OCI-M2 (cell line): Measurements from ENCODE around the gene ATP6V0A1.
"Not testable (repeated sequence)": the region's sequence is repeated elsewhere in the genome, so short reads cannot be mapped to it uniquely, and the experiment has no call there.

ENCODE experiments used
- DNase-seq: peaks from one replicate; lab custom pipeline; 2025; ENCODE audit not compliant: unreplicated experiment; lab: John Stamatoyannopoulos, UW

The ATP6V0A1 gene

DNA sequence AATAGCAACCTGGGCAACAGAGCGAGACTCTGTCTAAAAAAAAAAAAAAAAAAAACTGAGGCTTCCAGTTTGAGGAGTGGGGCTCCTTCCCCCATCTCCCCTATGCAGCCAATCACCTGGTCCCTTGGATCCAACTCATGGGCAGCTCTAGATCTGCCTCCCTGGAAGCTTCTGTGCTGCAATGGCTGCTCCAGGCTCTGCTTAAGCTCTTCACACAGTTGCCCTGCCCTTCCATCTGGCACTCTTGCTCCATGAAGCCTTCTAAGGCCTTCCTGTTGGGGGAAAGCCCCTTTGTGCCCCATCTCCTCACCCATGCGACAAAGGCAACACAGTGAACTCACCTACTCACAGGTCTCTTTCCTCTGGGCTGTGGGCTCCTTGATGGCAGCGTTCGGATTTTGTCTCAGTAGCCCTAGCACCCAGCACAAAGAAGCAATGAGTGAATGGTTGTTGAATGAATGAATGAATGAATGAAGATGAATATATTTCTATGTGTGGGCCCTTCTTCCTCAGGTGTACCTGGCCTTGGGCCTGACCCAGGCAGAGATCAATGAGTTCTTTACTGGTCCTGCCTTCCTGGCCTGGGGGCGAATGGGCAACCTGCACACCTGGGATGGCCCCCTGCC, 79.3 kb downstream of the ATP6V0A1 start:
- no peak for DNase-seq

DNA sequence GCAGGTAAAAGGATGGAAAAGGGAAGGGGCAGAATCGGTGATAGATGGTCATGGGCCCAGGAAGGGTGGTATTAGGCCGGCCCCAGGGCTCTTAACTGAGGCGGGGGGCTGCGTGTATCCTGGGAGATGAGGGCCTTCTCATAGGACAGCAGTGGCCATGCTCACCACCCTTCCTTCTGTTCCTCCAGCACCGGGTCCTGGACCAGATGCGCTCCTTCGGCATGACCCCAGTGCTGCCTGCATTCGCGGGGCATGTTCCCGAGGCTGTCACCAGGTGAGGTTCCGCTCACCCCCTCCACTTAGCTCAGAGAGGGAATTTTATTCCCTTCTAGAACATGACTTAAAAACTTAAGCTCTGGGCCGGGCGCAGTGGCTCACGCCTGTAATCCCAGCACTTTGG, 79.8 kb downstream of the ATP6V0A1 start:
- DNase-seq, result no peak

DNA sequence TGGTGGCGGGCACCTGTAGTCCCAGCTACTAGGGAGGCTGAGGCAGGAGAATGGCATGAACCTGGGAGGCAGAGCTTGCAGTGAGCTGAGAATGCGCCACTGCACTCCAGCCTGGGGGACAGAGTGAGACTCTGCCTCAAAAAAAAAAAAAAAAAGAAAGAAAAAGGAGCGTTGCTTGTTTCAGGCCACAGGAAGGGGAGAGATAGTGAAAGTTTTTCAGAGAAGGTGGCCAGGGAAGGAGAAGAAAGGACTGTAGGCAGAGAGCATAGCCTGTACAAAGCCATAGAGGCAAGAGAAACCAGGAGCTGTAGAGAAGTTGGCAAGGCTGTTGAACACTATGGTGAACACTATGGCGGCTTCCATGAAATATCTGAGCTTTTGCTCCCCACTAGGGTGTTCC, 81.9 kb downstream of the ATP6V0A1 start:
- not testable (repeated sequence) for DNase-seq

DNA sequence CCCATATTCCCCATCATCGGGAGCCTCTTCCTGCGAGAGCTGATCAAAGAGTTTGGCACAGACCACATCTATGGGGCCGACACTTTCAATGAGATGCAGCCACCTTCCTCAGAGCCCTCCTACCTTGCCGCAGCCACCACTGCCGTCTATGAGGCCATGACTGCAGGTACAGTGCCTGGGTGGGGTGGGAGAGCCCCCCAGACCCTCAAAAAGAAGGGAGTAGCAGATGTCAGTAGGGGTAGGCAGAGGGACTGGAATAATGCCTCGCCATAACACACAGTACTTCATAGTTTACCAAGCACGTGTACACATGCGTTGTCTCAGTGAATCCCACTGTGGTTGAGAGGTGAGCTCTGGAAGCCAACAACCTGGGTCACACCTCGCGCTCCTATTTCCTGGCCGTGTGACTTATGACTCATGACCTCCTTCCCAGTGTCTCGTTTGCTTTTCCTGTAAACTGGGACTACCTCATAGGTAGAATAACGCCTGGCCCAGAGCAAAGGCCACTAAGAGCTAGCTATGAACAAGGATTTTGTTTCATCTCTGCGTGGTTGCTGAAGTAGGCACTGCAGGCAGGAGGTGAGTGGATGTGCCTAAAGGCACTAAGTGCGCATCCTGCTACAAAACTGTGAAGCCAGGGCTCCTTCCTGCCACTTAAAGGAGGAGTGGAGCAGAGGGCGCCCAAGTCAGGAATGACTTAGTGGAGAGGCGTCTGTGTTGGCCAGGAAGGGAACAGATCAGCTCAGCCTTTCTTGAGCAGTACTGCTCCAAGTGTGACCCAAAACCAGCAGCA, 82.6 kb downstream of the ATP6V0A1 start:
- no peak for DNase-seq

DNA sequence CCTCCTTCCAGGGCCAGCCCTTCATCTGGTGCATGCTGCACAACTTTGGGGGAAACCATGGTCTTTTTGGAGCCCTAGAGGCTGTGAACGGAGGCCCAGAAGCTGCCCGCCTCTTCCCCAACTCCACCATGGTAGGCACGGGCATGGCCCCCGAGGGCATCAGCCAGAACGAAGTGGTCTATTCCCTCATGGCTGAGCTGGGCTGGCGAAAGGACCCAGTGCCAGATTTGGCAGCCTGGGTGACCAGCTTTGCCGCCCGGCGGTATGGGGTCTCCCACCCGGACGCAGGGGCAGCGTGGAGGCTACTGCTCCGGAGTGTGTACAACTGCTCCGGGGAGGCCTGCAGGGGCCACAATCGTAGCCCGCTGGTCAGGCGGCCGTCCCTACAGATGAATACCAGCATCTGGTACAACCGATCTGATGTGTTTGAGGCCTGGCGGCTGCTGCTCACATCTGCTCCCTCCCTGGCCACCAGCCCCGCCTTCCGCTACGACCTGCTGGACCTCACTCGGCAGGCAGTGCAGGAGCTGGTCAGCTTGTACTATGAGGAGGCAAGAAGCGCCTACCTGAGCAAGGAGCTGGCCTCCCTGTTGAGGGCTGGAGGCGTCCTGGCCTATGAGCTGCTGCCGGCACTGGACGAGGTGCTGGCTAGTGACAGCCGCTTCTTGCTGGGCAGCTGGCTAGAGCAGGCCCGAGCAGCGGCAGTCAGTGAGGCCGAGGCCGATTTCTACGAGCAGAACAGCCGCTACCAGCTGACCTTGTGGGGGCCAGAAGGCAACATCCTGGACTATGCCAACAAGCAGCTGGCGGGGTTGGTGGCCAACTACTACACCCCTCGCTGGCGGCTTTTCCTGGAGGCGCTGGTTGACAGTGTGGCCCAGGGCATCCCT, 84.8 kb downstream of the ATP6V0A1 start:
- DNase-seq, result no peak

DNA sequence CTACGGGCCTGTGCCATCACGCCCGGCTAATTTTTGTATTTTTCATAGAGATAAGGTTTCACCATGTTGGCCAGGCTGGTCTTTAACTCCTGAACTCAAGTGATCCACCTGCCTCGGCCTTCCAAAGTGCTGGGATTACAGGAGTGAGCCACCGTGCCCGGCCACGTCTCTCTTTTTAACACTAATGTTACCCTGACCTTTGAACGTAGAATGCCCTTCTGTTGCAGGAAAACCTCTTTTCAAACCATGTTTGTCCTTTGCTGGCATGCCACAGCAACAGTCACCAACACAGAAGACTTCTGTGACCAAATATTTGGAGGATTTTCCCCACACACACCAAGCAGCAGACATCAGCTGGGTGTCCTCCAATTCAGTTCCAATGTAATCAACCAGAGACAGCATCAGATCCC, 86.2 kb downstream of the ATP6V0A1 start:
- DNase-seq, result no peak

DNA sequence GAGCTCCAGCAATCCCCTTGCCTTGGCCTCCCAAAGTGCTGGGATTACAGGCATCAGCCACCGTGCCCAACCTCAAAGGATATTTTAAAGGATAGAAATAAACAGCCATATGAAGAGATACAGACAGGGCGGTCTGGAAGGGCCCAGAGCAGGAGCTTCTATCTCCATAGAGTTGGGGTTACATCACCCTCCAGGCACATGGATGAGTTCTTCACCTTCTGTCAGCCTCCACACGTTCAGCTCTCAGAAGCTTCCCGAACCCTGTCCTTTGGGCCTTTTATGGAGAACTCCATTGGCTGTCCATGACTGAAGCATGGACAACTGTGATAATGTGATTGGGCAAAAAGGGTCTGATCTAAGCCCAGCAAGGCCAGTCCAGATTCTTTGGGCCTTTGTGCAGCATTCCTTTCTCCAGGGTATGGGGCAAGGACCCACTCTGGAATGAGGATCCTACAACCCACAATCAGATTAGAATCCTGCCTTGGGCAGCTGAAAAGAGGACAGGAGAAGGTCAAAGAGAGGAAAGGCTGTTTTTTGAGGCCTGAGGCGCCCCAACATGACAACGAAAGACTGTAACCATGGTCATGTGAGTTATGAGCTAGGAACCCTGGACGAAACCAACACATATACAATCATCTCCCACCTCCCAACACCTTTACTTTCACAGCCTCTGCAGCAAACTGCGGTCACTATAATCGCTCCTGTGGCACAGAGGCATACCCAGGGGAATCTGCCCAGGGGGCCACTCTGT, 87.3 kb downstream of the ATP6V0A1 start:
- not testable (repeated sequence) for DNase-seq

DNA sequence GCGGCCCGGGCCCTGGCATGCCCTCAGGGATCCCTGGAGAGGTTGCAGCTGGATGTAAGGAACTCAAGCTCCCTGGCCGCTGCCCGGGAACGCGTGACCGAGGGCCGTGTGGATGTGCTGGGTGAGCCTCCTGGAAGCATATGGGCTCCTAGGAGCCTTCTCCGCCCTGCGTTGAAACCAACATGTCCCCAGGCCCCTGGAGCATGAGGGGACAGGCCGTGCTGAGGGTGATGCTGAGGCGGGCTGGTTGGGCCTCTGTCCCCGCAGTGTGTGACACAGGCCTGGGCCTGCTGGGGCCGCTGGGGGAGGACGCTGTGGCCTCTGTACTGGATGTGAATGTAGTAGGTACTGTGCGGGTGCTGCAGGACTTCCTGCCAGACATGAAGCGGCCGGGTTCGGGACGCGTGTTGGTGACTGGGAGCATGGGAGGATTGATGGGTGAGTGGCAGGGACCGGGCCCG, 88.4 kb downstream of the ATP6V0A1 start:
- no peak for DNase-seq

DNA sequence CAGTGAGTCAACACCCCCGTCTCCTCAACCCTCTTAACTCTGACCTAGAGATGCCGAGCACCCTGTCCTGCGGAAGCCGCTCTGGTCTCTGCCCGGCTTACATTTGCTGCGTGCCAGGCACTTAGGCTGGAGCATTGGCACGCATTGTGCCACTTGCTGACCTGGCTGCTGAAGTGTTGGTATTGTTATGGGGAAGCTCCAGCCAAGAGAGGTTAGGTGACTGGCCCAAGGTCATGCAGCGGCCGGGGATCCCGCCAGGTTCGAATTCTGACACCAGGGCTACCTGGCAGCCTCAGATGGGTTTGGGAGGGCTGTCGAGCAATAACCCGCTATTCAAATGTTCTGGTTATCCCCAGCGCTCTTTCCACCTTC, 89.0 kb downstream of the ATP6V0A1 start:
- no peak for DNase-seq

DNA sequence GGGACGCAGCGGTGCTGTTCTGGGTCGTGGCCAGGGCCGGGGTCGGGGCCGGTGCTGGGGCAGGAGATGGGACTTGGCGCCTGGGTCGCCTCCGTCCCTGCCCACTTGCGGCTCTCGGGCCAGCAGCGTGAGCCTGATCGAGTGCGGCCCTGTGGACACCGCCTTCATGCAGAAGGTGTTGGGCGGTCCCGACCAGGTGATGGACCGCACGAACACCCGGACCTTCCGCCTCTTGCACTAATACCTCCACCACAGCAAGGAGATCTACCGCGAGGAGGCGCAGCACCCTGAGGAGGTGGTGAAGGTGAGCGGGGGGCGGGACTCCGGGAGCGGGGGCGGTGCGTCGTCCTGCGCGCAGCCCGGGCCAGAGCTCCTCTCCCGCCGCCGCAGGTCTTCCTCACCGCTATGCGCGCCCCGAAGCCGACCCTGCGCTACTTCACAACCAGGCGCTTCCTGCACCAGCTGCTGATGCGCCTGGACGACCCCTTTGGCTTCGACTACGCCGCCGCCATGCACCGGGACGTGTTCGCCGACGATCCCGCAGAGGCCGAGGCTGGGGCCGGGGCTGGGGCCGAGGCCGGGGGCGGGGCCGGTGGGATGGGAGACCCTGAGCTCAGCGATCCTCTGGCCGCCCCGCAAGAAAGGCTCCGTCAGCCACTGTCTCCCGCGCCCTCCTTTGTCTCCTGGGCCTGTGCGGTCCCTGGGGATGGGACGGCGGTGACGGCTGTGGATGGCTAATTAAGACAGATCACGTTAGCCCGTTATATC, 89.6 kb downstream of the ATP6V0A1 start:
- DNase-seq, result no peak

DNA sequence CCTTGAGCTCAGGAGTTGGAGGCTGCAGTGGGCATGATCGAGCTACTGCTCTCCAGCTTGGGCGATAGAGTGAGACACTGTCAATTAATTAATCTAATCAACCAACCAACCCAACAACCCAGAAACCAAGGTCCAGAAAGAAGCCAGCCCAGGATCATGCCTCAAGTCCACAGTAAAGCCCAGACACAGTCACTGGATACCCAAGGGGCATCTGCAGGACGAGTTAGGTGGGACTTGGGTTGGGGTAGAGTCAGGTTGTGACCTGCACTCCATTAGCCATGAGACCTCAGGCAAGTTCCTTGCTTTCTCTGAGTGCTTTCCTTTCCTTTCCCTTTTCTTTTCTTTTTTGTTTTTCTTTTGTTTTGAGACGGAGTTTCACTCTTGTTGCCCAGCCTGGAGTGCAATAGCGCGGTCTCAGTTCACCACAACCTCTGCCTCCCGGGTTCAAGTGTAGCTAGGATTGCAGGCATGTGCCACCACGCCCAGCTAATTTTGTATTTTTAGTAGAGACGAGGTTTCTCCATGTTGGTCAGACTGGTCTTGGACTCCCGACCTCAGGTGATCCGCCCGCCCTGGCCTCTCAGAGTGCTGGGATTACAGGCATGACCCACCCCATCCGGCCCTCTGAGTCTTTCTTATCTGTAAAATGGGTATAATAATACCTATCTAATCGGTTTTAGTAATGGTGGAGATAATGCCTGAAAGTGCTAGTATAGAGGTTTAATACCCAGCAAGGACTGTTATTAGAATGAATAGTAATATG, 90.5 kb downstream of the ATP6V0A1 start:
- no peak for DNase-seq

DNA sequence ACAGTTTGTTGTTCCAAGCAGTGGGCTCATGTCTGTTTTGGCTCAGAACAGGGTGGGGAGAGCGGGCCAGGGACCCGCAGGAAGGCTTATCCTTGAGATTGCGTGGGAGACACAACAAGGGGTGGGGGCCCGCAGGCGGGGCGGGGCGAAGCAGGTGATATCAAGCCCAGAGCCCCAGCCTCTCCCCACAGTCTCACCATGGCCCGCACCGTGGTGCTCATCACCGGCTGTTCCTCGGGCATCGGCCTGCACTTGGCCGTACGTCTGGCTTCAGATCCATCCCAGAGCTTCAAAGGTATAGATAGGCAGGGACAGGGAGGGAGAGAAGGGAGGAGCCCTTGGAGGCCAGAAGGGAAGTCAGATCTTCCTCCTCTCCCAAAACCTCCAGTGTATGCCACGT, 94.1 kb downstream of the ATP6V0A1 start, which contains the start of gene HSD17B1:
TSS of gene HSD17B1 (plus strand) at position 188 of the 400 bp plus-strand sequence. CDS start at position 199, 11 bp downstream.
- not testable (repeated sequence) for DNase-seq

DNA sequence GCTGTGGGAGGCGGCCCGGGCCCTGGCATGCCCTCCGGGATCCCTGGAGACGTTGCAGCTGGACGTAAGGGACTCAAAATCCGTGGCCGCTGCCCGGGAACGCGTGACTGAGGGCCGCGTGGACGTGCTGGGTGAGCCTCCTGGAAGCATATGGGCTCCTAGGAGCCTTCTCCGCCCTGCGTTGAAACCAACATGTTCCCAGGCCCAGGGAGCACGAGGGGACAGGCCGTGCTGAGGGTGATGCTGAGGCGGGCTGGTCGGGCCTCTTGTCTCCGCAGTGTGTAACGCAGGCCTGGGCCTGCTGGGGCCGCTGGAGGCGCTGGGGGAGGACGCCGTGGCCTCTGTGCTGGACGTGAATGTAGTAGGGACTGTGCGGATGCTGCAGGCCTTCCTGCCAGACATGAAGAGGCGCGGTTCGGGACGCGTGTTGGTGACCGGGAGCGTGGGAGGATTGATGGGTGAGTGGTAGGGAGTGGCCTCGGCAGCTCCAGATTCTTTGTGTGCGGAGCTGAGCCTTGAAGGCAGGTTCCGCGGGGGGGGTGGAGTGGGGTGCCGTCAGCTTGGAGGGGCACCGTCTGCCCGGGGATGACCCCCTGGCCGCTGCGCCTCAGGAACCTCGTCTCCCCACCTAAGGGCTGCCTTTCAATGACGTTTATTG, 94.6 kb downstream of the ATP6V0A1 start:
- DNase-seq, result no peak

DNA sequence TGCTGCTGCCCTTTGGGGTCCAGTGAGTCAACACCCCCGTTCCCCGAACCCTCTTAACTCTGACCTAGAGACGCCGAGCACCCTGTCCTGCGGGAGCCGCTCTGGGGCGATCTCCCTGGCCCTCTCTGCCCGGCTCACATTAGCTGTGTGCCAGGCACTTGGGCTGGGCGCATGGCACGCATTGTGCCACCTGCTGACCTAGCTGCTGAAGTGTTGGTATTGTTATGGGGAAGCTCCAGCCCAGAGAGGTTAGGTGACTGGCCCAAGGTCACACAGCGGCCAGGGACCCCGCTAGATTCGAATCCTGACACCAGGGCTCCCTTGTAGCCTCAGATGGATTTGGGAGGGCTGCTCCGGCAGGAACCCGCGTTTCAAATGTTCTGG, 95.2 kb downstream of the ATP6V0A1 start:
- no peak for DNase-seq

DNA sequence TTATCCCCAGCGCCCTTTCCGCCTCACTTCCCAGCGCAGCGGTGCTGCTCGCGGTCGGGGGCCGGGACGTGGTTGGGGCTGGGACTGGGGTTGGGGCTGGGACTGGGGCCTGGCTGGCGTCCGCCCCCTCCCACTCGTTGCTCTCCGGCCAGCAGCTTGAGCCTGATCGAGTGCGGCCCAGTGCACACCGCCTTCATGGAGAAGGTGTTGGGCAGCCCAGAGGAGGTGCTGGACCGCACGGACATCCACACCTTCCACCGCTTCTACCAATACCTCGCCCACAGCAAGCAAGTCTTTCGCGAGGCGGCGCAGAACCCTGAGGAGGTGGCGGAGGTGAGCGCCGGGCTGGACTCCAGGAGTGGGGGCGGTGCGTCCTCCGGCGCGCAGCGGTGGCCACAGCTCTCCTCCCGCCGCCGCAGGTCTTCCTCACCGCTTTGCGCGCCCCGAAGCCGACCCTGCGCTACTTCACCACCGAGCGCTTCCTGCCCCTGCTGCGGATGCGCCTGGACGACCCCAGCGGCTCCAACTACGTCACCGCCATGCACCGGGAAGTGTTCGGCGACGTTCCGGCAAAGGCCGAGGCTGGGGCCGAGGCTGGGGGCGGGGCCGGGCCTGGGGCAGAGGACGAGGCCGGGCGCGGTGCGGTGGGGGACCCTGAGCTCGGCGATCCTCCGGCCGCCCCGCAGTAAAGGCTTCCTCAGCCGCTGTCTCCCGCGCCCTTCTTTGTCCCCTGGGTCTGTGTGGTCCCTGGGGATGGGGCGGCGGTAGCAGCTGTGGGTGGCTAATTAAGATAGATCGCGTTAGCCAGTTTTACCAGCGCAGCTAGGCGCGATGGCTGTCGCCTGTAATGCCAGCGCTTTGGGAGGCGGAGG, 95.8 kb downstream of the ATP6V0A1 start:
- no peak for DNase-seq

DNA sequence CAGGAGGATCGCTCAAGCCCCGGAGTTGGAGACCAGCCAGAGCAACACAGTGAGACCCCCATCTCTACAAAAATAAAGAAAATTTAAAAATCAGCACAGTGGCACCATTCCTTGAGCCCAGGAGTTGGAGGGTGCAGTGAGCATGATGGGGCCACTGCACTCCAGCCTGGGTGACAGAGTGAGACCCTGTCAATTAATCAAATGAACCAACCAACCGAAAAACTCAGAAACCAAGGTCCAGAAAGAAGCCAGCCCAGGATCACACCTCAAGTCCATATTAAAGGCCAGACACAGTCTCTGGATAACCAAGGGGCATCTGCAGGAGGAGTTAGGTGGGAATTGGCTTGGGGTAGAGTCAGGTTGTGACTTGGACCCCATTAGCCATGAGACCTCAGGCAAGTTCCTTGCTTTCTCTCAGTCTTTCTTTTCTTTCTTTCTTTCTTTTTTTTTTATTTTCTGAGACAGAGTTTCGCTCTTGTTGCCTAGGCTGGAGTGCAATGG, 96.5 kb downstream of the ATP6V0A1 start:
- DNase-seq, result no peak

DNA sequence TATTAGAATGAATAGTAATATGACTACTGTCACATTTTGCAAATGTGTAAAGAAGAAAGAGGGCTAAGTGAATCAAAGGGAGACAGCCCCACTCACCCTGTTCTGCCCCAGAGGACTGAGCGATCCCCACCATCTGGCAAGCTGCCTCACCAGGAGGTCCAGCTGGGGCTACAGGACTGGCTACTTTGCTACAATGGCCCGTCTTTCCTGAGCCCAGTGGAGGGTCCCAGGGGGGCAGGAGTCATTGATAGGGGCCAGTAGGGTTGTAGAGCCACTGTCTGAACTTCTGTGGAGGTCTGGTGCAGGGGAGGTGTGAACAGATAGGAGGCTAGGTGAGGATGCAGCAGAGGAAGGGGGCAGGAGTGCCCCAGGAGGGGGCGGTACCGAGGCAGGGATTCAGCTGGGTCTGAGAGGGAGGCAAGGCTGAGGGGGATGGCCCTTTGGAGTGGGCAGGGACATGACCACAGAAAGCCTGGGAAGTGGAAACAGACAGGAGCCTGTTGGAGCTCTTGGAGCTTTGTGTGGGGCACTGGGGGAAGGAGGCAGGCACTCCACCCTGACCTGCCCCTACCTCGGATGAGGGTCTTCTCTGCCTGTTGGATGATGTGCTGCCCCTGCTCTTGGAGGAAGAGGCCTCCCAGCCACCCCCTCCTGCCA, 97.4 kb downstream of the ATP6V0A1 start:
- DNase-seq, result not testable (repeated sequence)
